GM23338 (cell line): ENCODE measurements around the gene PCSK2.

Experiments used
- CREB1 ChIP-seq: fragments of 250-450 bp; sonication (Bioruptor Pico); IDR thresholded peaks from 2 replicates; pipeline ENCODE4 v1.5.0; 2020; ENCODE audit warnings: low read depth, mild to moderate bottlenecking, moderate library complexity
- EZH2 ChIP-seq: fragments of 200-600 bp; sonication (generic); IDR thresholded peaks from one replicate; pipeline ENCODE4 v1.8.0; 2017; ENCODE audit warnings: antibody characterized with exemption, mild to moderate bottlenecking, low read depth; ENCODE audit not compliant: unreplicated experiment
- EZH2phosphoT487 ChIP-seq: fragments of 200-600 bp; sonication (generic); IDR thresholded peaks from one replicate; pipeline ENCODE4 v1.8.1; 2018; ENCODE audit warnings: antibody characterized with exemption; ENCODE audit not compliant: unreplicated experiment
- POLR2AphosphoS5 ChIP-seq: IDR thresholded peaks from 2 replicates; pipeline ENCODE4 v1.6.1; 2016; ENCODE audit warnings: antibody characterized with exemption, low read depth
- REST ChIP-seq: IDR thresholded peaks from one replicate; pipeline ENCODE4 v1.6.1; 2018; ENCODE audit warnings: antibody characterized with exemption; ENCODE audit not compliant: unreplicated experiment
- STAT1 ChIP-seq: IDR thresholded peaks from one replicate; pipeline ENCODE4 v1.6.1; 2016; ENCODE audit warnings: antibody characterized with exemption; ENCODE audit not compliant: unreplicated experiment
- TF ChIP-seq, protein P1 (sequence below), 2 experiments: fragments of 200-600 bp in 1 of 2; sonication (generic) in 1 of 2; conservative IDR thresholded peaks; 2 replicates each; pipeline versions ENCODE4 v1.5.1 to v1.6.1; 2016 to 2017; ENCODE audit warnings: antibody characterized with exemption in 2 of 2, low read depth in 2 of 2, mild to moderate bottlenecking in 2 of 2, moderate library complexity in 1 of 2
- TF ChIP-seq, protein P2 (sequence below): IDR thresholded peaks from 2 replicates; pipeline ENCODE4 v1.6.1; 2016; ENCODE audit warnings: antibody characterized with exemption

GRCh38 chr20:17505636-17506517 is 279.0 kb downstream of the PCSK2 start:
- TF ChIP-seq, protein P1, sequence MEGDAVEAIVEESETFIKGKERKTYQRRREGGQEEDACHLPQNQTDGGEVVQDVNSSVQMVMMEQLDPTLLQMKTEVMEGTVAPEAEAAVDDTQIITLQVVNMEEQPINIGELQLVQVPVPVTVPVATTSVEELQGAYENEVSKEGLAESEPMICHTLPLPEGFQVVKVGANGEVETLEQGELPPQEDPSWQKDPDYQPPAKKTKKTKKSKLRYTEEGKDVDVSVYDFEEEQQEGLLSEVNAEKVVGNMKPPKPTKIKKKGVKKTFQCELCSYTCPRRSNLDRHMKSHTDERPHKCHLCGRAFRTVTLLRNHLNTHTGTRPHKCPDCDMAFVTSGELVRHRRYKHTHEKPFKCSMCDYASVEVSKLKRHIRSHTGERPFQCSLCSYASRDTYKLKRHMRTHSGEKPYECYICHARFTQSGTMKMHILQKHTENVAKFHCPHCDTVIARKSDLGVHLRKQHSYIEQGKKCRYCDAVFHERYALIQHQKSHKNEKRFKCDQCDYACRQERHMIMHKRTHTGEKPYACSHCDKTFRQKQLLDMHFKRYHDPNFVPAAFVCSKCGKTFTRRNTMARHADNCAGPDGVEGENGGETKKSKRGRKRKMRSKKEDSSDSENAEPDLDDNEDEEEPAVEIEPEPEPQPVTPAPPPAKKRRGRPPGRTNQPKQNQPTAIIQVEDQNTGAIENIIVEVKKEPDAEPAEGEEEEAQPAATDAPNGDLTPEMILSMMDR (conservative IDR thresholded peaks at IDR 0.05; ENCODE audit: low read depth in 2 of 2) = no peak
- TF ChIP-seq POLR2AphosphoS5 (no peak), EZH2phosphoT487 (no peak), EZH2 (no peak), CREB1 (CRISPR knock-in tag) (no peak), REST (no peak), STAT1 (no peak)
- TF ChIP-seq, protein P2, sequence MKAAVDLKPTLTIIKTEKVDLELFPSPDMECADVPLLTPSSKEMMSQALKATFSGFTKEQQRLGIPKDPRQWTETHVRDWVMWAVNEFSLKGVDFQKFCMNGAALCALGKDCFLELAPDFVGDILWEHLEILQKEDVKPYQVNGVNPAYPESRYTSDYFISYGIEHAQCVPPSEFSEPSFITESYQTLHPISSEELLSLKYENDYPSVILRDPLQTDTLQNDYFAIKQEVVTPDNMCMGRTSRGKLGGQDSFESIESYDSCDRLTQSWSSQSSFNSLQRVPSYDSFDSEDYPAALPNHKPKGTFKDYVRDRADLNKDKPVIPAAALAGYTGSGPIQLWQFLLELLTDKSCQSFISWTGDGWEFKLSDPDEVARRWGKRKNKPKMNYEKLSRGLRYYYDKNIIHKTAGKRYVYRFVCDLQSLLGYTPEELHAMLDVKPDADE = no peak
